Activated T-helper 17 cell treated with anti-CD3 and anti-CD28 coated beads, Interleukin-2, amount 50 U/mL, for 72 hours (primary cell): ENCODE data around the gene FTSJ1. TPM values are rescaled to one million over a fixed set of nuclear protein-coding genes. Genes with fewer than 3 reads are reported as not detected.
"Not testable (repeated sequence)": the region's sequence is repeated elsewhere in the genome, so short reads cannot be mapped to it uniquely, and the experiment has no call there.

Source experiments
- ATAC-seq: fragments of 150-1000 bp; cut with Tn5 transposase; replicated peaks from 2 replicates; pipeline ENCODE4 v1.10.0; 2021; ENCODE audit warnings: mild to moderate bottlenecking, moderate library complexity
- H3K27ac Mint-ChIP-seq: one replicate; pipeline ENCODE4 v1.8.0; 2022; ENCODE audit warnings: mixed read lengths
- H3K27me3 Mint-ChIP-seq: one replicate; pipeline ENCODE4 v1.8.0; 2022; ENCODE audit warnings: mixed read lengths
- H3K36me3 Mint-ChIP-seq: one replicate; pipeline ENCODE4 v1.8.0; 2022; ENCODE audit warnings: low read depth, mild to moderate bottlenecking, mixed read lengths
- H3K4me1 Mint-ChIP-seq: one replicate; pipeline ENCODE4 v1.8.0; 2022; ENCODE audit warnings: mixed read lengths
- H3K4me3 Mint-ChIP-seq: one replicate; pipeline ENCODE4 v1.8.0; 2022; ENCODE audit warnings: mild to moderate bottlenecking, mixed read lengths
- H3K9me3 Mint-ChIP-seq: one replicate; pipeline ENCODE4 v1.8.0; 2022; ENCODE audit warnings: mixed read lengths
- total RNA-seq, 2 donors: library from RNA; stranded (reverse); gene quantifications; one replicate each; pipeline ENCODE4 v1.2.3, GENCODE V29; 2022

FTSJ1 gene
- 10 to 100 TPM; 59.8 to 93.5 TPM for total RNA-seq

GRCh38 chrX:48475774-48476577, at the start of gene FTSJ1:
TSS of gene FTSJ1 (plus strand) at chrX:48476199. CDS start at chrX:48478048, 1,849 bp downstream.
- Mint-ChIP-seq H3K4me3 (peak within 1 kb of the TSS; percentile 80), H3K27me3 (no peaks in the 10 kb centered on the region), H3K36me3 (peaks cover 55% of the 10 kb centered on the region), H3K4me1 (peaks cover 10% of the 10 kb centered on the region), H3K9me3 (no peaks in the 10 kb centered on the region), H3K27ac (peak within 1 kb of the TSS; percentile 96)
- peak; percentile 95 for ATAC-seq

GRCh38 chrX:48427027-48427716, 48.8 kb upstream of the FTSJ1 start:
- not testable (repeated sequence) for H3K36me3 Mint-ChIP-seq, H3K27me3 Mint-ChIP-seq, H3K4me3 Mint-ChIP-seq, H3K9me3 Mint-ChIP-seq, H3K27ac Mint-ChIP-seq, H3K4me1 Mint-ChIP-seq
- ATAC-seq = peak; percentile 99

- H3K27me3 Mint-ChIP-seq, H3K36me3 Mint-ChIP-seq, H3K27ac Mint-ChIP-seq, H3K9me3 Mint-ChIP-seq, H3K4me3 Mint-ChIP-seq, H3K4me1 Mint-ChIP-seq, ATAC-seq: not testable (repeated sequence)
Measured at GRCh38 chrX:48429606-48430005, 46.4 kb upstream of the FTSJ1 start.

- H3K4me3 Mint-ChIP-seq, H3K9me3 Mint-ChIP-seq, H3K27me3 Mint-ChIP-seq, H3K27ac Mint-ChIP-seq, H3K36me3 Mint-ChIP-seq, H3K4me1 Mint-ChIP-seq, ATAC-seq: not testable (repeated sequence)
Measured at GRCh38 chrX:48430166-48430565, 45.8 kb upstream of the FTSJ1 start.

GRCh38 chrX:48433713-48434112, 42.3 kb upstream of the FTSJ1 start:
- H3K27me3 Mint-ChIP-seq, H3K4me1 Mint-ChIP-seq, H3K36me3 Mint-ChIP-seq, H3K27ac Mint-ChIP-seq, ATAC-seq, H3K9me3 Mint-ChIP-seq: not testable (repeated sequence)
- peak overlapping the region; percentile 6 for H3K4me3 Mint-ChIP-seq

GRCh38 chrX:48447201-48447600, 28.8 kb upstream of the FTSJ1 start:
- not testable (repeated sequence) for H3K36me3 Mint-ChIP-seq, H3K4me3 Mint-ChIP-seq, H3K27ac Mint-ChIP-seq, ATAC-seq, H3K27me3 Mint-ChIP-seq, H3K9me3 Mint-ChIP-seq, H3K4me1 Mint-ChIP-seq

- no peaks in the 10 kb centered on the region for H3K36me3 Mint-ChIP-seq
- no peaks in the 10 kb centered on the region for H3K4me1 Mint-ChIP-seq
- no peaks in the 10 kb centered on the region for H3K9me3 Mint-ChIP-seq
- no peak for ATAC-seq
- no peak overlapping the region for H3K4me3 Mint-ChIP-seq
- H3K27me3 Mint-ChIP-seq = no peaks in the 10 kb centered on the region
- no peak overlapping the region for H3K27ac Mint-ChIP-seq
Measured at GRCh38 chrX:48450076-48450475, 25.9 kb upstream of the FTSJ1 start.

GRCh38 chrX:48451708-48452107, 24.3 kb upstream of the FTSJ1 start:
- Mint-ChIP-seq H3K9me3 (no peaks in the 10 kb centered on the region), H3K27ac (no peak overlapping the region), H3K4me3 (no peak overlapping the region), H3K27me3 (no peaks in the 10 kb centered on the region), H3K36me3 (no peaks in the 10 kb centered on the region), H3K4me1 (no peaks in the 10 kb centered on the region)
- ATAC-seq = no peak

- Mint-ChIP-seq H3K27ac (no peak overlapping the region), H3K4me1 (no peaks in the 10 kb centered on the region), H3K4me3 (no peak overlapping the region), H3K9me3 (no peaks in the 10 kb centered on the region), H3K27me3 (no peaks in the 10 kb centered on the region), H3K36me3 (peaks cover 31% of the 10 kb centered on the region)
- ATAC-seq = no peak
Measured at GRCh38 chrX:48456628-48457331, 19.2 kb upstream of the FTSJ1 start.

- no peaks in the 10 kb centered on the region for H3K9me3 Mint-ChIP-seq
- H3K36me3 Mint-ChIP-seq = peaks cover 49% of the 10 kb centered on the region
- H3K4me1 Mint-ChIP-seq = no peaks in the 10 kb centered on the region
- H3K4me3 Mint-ChIP-seq = no peak overlapping the region
- H3K27ac Mint-ChIP-seq = no peak overlapping the region
- no peak for ATAC-seq
- H3K27me3 Mint-ChIP-seq = no peaks in the 10 kb centered on the region
Measured at GRCh38 chrX:48458711-48459110, 17.3 kb upstream of the FTSJ1 start.

GRCh38 chrX:48459483-48459882, 16.5 kb upstream of the FTSJ1 start:
- H3K36me3 Mint-ChIP-seq = peaks cover 57% of the 10 kb centered on the region
- no peaks in the 10 kb centered on the region for H3K27me3 Mint-ChIP-seq
- H3K27ac Mint-ChIP-seq = peak overlapping the region; percentile 48

GRCh38 chrX:48460031-48460430, 16.0 kb upstream of the FTSJ1 start:
- no peaks in the 10 kb centered on the region for H3K9me3 Mint-ChIP-seq
- no peak for ATAC-seq
- peaks cover 62% of the 10 kb centered on the region for H3K36me3 Mint-ChIP-seq
- H3K27ac Mint-ChIP-seq = peak overlapping the region; percentile 48
- H3K4me1 Mint-ChIP-seq = peaks cover 6% of the 10 kb centered on the region
- no peaks in the 10 kb centered on the region for H3K27me3 Mint-ChIP-seq
- no peak overlapping the region for H3K4me3 Mint-ChIP-seq

More at GRCh38 chrX:48459483-48459882, 16.5 kb upstream of the FTSJ1 start:
- Mint-ChIP-seq H3K9me3 (no peaks in the 10 kb centered on the region), H3K4me3 (no peak overlapping the region), H3K4me1 (peaks cover 5% of the 10 kb centered on the region)
- ATAC-seq = no peak

- H3K36me3 Mint-ChIP-seq = peaks cover 68% of the 10 kb centered on the region
- no peak overlapping the region for H3K4me3 Mint-ChIP-seq
- peak overlapping the region; percentile 48 for H3K27ac Mint-ChIP-seq
- no peaks in the 10 kb centered on the region for H3K27me3 Mint-ChIP-seq
- ATAC-seq = no peak
- H3K9me3 Mint-ChIP-seq = no peaks in the 10 kb centered on the region
- H3K4me1 Mint-ChIP-seq = peaks cover 12% of the 10 kb centered on the region
Measured at GRCh38 chrX:48460606-48461005, 15.4 kb upstream of the FTSJ1 start.

- no peaks in the 10 kb centered on the region for H3K9me3 Mint-ChIP-seq
- peak; percentile 39 for ATAC-seq
- peaks cover 80% of the 10 kb centered on the region for H3K36me3 Mint-ChIP-seq
- H3K4me3 Mint-ChIP-seq = no peak overlapping the region
- no peak overlapping the region for H3K27ac Mint-ChIP-seq
- no peaks in the 10 kb centered on the region for H3K27me3 Mint-ChIP-seq
- peaks cover 14% of the 10 kb centered on the region for H3K4me1 Mint-ChIP-seq
Measured at GRCh38 chrX:48461830-48462229, 14.2 kb upstream of the FTSJ1 start.
